Measurements from ENCODE around the gene CCDC33.

The CCDC33 gene

GRCh38 chr15:74259821-74260607 lies 23.9 kb downstream of the CCDC33 start:
- no peak for DNase-seq

GRCh38 chr15:74261041-74261440 lies 24.9 kb downstream of the CCDC33 start:
- no peak for DNase-seq

DNA sequence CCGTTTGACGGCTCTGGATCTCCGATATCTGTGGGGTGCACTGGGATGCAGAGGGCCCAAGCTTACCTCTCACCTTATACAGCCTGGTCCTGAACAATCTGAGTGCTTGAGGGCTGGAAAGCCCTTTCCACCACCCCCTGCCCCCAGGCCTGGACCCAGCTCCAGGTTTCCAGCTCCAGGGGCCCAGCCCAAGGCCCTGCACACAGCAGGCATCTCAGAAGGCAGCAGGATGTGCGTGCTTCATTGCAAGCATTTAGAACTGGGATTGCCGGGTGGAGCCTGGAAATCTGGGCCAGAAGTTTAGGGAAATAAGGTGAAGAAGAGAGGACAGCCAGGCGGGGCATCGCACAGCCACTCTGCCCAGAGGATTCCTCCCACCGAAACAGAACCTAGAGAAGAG lies 25.6 kb downstream of the CCDC33 start:
- no peak for DNase-seq

DNA sequence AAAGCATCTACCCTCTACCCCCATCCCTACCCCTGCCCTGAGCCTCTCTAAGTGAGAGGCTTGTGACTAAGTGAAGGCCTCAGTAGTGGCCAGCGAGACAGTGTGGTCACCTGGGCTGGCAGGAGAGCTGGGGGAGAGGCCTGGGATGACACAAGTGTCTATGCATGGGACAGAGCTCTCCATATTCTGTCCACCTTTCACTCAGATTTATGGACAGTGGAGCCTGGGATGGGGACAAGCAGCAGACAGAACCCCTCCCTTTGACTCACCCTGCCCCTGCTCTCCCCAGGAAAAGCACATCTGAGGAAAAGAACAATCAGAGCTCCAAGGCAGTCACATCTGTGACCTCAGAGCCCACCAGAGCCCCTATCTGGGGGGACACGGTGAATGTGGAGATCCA lies 26.0 kb downstream of the CCDC33 start:
- no peak for DNase-seq

DNA sequence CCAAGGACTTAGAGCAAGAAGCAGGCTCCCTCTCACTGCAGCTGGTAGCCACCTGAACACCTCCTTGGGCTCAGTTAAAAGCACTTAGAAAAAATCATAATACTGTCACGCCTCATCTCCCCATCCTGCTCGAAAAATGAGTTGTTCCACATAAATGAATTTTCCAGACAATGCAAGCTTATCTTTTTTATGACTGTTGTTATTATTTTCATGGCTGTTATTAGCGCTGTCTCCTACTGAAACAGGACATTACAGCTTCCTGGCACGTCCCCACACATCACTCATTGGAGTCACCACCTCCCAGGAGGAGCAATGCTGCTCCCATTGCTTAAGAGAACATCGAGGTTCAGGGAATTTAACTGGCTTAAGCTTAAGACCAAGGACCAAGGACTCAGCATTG lies 26.5 kb downstream of the CCDC33 start:
- DNase-seq = no peak

- DNase-seq = no peak
Observed at GRCh38 chr15:74263466-74263865, 27.3 kb downstream of the CCDC33 start.

DNA sequence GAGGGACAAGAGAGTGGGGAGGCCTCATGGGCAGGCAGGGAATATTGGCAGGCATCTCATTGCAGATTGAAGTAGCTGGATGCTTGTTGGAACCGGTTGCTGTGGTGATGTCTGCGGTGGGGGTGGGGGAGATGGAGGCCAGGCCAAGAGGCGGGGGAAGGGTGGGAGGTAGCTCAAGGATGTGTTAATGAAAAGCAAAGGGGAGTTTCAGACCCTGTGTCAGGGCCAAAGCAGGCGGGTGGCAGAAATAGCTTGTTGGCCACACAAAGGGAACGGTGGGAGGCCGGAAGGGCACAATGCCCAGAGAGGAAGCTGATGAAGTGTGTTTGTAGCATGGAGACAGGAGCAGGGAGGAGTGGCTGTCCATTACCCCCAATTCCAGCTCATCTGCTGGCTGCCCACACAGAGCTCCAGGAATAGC lies 28.0 kb downstream of the CCDC33 start:
- DNase-seq = no peak

DNA sequence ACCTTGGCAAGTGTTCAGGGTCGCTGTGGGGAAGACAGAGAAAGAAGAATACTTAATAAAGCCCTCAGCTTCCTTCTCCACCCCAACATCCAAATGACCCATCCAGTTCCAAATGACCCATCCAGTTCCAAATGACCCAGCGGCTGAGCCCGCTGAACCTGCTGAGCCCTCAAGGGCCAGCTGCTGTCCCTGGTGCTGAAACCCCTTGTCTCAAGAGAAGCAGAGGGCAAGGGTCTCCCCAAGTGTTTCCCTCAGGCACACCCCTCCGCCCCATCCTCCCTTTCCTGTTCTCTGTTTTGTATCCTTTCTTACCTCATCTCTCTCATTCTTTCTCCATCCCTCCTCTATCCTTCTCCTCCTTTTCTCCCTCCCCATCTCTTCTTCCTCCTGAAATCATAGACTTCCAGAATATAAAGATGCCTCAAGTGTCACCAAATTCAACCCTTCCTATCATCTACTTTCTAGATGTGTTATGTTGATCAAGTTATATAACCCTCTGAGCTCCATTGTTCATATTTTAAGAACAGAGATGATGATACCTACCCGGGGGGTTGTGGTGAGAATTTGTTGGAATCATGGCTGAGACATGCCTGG lies 29.0 kb downstream of the CCDC33 start:
- no peak for DNase-seq

DNA sequence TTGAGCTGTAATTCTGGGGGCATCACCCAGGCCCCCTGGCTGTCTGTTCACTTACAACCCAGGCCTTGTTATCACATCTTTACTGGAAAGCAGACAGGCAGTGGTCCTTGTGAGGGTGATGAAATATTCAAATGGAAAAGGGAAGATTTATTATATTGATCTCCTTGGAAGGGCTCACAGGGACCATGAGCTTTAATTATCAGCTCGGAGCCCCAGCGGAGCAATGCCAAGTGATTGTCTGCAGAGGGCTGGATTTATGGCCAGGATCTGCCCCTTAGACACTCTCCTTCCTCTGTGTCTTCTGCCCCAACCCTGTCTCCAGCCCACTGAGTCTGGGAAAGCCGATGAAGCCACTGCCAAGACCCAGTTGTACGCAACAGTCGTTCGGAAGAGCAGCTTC lies 31.9 kb downstream of the CCDC33 start:
- no peak for DNase-seq

DNA sequence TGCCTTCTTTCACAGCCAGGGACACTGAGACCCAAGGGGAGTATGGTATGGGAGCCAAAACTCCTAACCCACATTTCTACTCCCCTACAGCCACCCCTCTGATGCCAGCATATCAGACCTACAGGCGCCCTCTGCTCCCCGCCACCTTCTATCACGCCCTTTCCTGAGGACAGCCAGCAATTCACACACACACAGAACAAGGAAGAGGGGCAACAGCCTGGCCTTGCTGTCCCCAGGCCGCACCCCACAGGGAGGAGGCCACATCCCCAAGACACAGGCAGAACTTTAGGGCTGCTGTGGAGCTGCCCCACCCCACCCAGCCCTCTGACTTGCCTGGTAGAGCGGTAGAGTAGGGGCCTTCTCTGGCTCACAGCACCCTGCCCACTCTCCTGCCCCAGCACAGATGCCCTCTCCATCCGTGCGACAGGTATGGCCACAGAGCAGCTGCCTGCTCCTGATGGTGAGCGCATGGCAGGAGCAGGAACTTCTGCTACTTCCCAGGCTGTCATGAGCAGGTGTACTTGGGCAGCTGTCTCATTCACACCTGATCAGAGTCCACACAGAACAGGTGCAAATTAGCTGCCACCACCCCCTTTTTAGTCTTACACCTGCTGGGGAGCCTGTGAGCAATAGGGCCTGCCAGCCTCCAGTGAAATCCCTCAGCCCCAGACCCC lies 33.4 kb downstream of the CCDC33 start:
- no peak for DNase-seq

- no peak for DNase-seq
Observed at GRCh38 chr15:74270155-74270554, 34.0 kb downstream of the CCDC33 start.

GRCh38 chr15:74270854-74271520 lies 34.9 kb downstream of the CCDC33 start:
- DNase-seq = no peak

GRCh38 chr15:74272812-74273211 lies 36.7 kb downstream of the CCDC33 start:
- no peak for DNase-seq

- DNase-seq = no peak
Observed at GRCh38 chr15:74274470-74275038, 38.4 kb downstream of the CCDC33 start.

DNA sequence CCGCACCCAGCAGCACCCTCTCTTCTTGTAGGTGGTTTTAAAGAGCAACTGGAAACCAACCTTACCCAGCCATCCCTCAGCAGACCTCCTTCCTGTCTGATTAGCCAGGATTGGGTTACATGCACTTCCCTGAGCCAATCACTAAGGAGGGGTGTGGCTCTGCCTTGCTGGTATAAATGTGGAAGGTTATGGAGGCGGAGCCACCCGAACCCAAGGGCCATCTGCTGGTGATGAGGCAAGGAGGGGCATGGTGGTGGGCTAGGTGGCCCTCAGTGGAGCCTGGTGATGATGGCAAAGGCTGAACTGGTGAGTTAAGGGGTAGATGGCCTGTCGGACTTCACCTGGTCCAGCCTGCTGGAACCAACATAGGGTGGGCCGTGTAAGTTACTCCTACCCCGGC lies 39.8 kb downstream of the CCDC33 start:
- peak; percentile 49 for DNase-seq

DNA sequence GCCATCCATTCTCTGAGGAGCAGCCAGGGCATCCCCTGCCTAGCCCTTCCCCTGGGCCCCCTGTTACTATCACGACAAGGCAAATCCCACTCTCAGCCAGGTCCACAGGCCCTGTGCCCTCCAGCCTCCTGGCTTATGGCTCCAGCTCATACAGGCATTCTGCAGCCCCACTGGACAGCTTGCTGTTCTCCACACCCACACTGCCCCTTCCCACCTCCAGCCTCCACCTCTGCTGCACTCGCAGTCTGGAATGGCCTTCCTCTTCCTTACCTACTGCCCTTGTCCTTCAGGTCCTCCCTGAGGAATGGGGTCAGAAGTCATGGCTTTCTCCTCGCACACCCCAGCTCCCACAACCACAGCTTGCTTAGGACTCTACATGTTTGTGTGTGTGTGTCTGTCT lies 40.4 kb downstream of the CCDC33 start:
- no peak for DNase-seq

DNA sequence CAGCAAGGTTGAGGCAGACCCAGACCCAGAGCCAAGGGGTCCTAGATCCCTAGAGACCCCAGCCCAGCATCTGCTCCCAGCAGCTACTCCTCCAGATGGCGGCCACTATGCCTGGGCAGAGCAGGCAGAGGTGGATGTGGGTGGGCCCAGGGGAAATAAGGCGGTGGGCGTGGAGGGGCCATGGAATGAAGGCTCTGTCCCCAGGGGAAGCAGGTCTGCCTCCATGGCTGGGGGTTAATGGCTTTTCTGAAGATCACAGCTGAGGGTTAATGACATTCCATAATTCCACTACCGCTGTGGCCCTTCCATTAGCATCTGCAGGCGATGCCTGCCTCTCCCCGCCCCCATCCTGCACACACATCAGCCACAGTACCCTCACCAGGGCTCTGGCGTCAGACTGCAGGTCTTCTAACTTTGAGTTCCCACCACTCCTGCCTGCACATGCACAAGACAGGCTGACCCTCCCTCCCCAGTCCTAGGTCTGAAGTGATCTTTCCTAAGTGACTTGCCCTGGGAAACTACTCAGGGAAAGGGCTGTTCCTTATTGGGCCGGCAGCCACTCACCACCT lies 41.2 kb downstream of the CCDC33 start:
- no peak for DNase-seq

- DNase-seq = no peak
Observed at GRCh38 chr15:74278207-74278606, 42.1 kb downstream of the CCDC33 start.

DNA sequence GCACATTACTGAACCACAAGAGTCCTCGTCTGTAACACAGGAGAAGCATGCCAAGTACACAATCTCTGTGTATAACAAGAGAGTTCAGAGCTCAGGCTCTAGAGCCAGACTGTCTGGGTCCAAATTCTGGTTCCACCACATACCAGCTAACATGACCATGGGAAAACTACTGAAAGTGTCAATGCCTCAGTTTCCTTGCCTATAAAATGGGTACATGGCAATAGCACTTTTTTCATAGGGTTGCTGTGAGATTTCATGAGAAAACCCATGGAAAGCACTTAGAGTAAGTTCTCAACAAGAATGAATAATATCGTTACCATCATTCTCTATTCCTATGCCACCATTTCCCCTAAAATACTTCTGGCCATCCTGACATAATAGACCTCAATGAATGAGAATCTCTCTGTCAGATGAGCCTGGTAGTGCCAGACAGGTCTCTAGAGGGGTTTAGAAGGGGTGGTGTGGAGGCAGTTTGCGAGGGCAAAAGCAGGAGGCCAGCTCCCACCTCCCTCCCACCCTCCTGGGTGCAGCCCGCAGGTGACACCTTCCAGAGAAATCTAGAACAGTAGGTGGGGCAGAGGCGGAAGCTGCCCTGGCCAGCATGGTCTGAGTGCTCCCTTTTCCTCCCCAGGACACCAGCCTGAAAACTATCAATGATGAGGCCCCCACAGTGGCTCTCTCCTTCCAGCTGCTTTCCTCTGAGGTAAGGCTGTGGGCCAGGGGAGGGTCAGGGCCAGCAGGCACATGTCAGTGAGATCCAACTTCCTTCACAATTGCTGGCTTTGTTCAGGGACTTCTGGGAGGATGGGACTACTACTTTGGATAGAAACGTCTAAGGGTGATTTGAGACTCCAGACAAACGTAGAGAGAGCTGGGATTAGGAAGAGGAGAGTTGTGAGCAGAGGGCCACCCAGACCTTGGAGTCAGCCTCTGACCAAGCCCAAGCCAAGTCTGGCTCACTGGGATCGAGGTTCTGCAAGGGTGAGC lies 45.3 kb downstream of the CCDC33 start:
- DNase-seq = no peak

GRCh38 chr15:74283368-74283767 lies 47.2 kb downstream of the CCDC33 start:
- no peak for DNase-seq

DNA sequence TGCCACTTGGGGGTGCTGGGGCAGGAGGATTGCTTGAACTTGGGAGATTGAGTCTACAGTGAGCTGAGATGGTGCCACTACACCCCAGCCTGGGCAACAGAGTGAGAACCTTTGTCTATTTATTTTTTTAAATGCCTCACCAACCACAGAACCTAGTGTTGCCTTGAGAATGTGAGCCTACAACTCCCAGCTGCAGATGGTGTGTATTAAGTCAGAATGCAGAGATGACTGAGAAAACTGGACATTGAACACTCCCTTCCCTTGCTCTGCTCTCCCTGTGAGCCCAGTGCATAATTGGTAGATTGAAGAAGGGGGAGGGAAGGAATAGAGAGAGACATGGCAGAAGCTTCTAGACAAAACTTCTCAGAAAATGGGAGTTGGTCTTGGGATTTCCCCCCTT lies 53.5 kb downstream of the CCDC33 start:
- DNase-seq = no peak

DNA sequence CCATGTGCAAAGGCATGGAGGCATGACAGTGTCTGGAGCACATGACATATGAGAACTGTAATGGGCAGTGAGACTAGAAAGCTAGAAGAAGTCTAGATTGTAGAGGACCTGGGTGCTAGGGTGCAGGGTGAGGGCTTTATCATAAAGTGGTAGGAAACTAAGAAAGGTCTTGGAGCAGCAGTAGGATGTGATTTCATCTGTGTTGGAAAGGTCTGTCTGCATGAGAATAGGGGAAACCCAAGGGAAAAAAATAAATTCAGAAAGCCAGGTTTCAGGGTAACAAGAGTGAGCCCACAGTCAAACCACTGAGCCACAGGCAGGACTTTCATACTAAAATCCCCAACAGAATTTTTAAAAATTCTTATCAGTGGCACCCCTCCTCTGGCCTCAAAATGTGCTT lies 54.5 kb downstream of the CCDC33 start:
- DNase-seq = no peak
